Upper lobe of left lung (tissue), 6 donors: ENCODE measurements around the gene KIAA1958. TPM values are rescaled to one million over a fixed set of nuclear protein-coding genes. Genes with fewer than 3 reads are reported as not detected.

ENCODE experiments used
- ATAC-seq, 2 donors: fragments of 200-7000 bp; cut with Tn5 transposase; one replicate each; pipeline ENCODE4 v1.9.1; 2022; ENCODE audit warnings: mild to moderate bottlenecking in 2 of 2, moderate library complexity in 2 of 2; ENCODE audit not compliant: low FRiP score in 2 of 2
- DNase-seq, 2 donors: peaks; one replicate each; pipeline ENCODE4 v3.0.0-alpha.2; 2019 to 2020
- H3K27ac ChIP-seq, 4 donors: fragments of 200-600 bp; sonication (generic); one replicate each; pipeline ENCODE4 v1.5.1; 2016 to 2019
- H3K27me3 ChIP-seq, 4 donors: fragments of 200-600 bp; sonication (generic); one replicate each; pipeline ENCODE4 v1.5.1; 2017 to 2019
- H3K36me3 ChIP-seq, 4 donors: fragments of 200-600 bp; sonication (generic); one replicate each; pipeline ENCODE4 v1.5.1; 2016 to 2019
- H3K4me1 ChIP-seq, 4 donors: fragments of 200-600 bp; sonication (generic); one replicate each; pipeline ENCODE4 v1.5.1; 2018 to 2019
- H3K4me3 ChIP-seq, 4 donors: fragments of 200-600 bp; sonication (generic); one replicate each; pipeline ENCODE4 v1.5.1; 2017 to 2019; ENCODE audit warnings: mild to moderate bottlenecking in 2 of 4, moderate library complexity in 1 of 4
- H3K9me3 ChIP-seq, 4 donors: fragments of 200-600 bp; sonication (generic); one replicate each; pipeline ENCODE4 v1.5.1; 2018 to 2019
- EP300 ChIP-seq, 4 donors: sonication (generic); formaldehyde crosslinking; IDR thresholded peaks; one replicate each; pipeline ENCODE4 v1.5.1; 2017; ENCODE audit warnings: antibody characterized with exemption in 4 of 4, control low read depth in 2 of 4
- POLR2A ChIP-seq, 4 donors: fragments of 450-650 bp; IDR thresholded peaks; one replicate each; pipeline ENCODE4 v1.5.1; 2016 to 2017; ENCODE audit warnings: antibody characterized with exemption in 4 of 4, mild to moderate bottlenecking in 2 of 4
- POLR2AphosphoS5 ChIP-seq, 2 donors: sonication (generic); formaldehyde crosslinking; IDR thresholded peaks; one replicate each; pipeline ENCODE4 v1.5.1; 2017; ENCODE audit warnings: antibody characterized with exemption in 2 of 2
- WGBS, 2 donors: methylation state at CpG; one replicate each; pipeline ENCODE4 v1.1.5; 2017 to 2018; 5-methylcytosine and 5-hydroxymethylcytosine counted together
- total RNA-seq, 6 donors: library from RNA; depleted of rRNA in 4 of 6; stranded (reverse); fragments of >200 nt in 4 of 6; gene quantifications; one replicate each; pipeline versions ENCODE4 v1.1.0 to v1.2.1, GENCODE V29; 2016 to 2021
- TF ChIP-seq, protein P1 (sequence below), 6 experiments: fragments of 450-650 bp in 4 of 6; fragments of 200-600 bp in 2 of 6; sonication (generic) in 2 of 6; IDR thresholded peaks; one replicate each; pipeline ENCODE4 v1.5.1; 2016 to 2019; ENCODE audit warnings: antibody characterized with exemption in 6 of 6
- donor health status: DM: no; HTN: no; CAD: no; lungs with moderate emphysema.
- donor health status: DM: no; HTN: yes; CAD: no; lungs with severe emphysema.

Gene KIAA1958
- total RNA-seq, 6 donors from 2014 or later: 9.2 to 21.1 (median 14.2) TPM

DNA sequence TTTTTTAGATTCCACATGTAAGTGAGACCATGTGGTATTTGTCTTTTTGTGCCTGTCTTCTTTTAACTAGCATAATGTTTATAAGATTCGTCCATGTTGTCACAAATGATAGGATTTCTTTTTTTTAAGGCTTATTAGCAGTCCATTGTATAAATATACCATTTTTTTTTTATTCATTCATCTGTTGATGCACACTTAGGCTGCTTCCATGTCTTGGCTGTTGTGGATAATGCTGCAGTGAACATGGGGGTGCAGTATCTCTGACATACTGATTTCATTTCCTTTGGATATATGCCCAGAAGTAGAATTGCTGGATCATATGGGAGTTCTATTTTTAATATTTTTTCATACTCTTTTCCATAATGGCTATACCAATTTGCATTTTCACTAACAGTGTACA lies 48.7 kb downstream of the KIAA1958 start:
- no peak for DNase-seq

DNA sequence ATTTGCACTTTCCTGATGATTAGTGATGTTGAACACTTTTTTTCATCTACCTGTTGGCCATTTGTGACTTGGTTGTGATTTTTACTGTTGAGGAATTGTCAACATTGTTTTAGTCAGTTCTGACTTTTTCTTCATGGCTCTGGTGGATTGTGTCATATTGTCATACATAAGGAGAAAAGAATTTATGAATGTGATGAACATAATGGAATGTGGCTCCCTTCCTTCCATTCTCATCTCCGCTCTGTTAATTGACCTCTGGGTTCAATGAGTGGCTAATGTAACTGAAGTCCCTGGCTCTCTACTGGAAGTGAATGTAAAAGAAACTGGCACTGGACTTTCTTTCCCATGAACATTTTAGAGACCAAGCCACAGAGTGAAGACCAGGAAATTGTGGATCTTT lies 49.2 kb downstream of the KIAA1958 start:
- H3K27ac ChIP-seq: no peak overlapping the region
- no peaks in the 10 kb centered on the region for H3K9me3 ChIP-seq
- ATAC-seq (no peak), DNase-seq (no peak)
- H3K27me3 ChIP-seq: no peaks in the 10 kb centered on the region
- H3K4me3 ChIP-seq: no peak overlapping the region
- WGBS, 2 donors: 59 to 72% methylated on average over 1 of the region's 1 CpG
- H3K4me1 ChIP-seq: peaks cover 0 to 8% (median 0%) of the 10 kb centered on the region in 4 donors
- no peak for TF ChIP-seq EP300 (IDR thresholded peaks at IDR 0.05)
- TF ChIP-seq POLR2AphosphoS5 (IDR thresholded peaks at IDR 0.05): no peak
- TF ChIP-seq, protein P1, sequence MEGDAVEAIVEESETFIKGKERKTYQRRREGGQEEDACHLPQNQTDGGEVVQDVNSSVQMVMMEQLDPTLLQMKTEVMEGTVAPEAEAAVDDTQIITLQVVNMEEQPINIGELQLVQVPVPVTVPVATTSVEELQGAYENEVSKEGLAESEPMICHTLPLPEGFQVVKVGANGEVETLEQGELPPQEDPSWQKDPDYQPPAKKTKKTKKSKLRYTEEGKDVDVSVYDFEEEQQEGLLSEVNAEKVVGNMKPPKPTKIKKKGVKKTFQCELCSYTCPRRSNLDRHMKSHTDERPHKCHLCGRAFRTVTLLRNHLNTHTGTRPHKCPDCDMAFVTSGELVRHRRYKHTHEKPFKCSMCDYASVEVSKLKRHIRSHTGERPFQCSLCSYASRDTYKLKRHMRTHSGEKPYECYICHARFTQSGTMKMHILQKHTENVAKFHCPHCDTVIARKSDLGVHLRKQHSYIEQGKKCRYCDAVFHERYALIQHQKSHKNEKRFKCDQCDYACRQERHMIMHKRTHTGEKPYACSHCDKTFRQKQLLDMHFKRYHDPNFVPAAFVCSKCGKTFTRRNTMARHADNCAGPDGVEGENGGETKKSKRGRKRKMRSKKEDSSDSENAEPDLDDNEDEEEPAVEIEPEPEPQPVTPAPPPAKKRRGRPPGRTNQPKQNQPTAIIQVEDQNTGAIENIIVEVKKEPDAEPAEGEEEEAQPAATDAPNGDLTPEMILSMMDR (IDR thresholded peaks at IDR 0.05): no peak
- no peak for TF ChIP-seq POLR2A (IDR thresholded peaks at IDR 0.05)
- H3K36me3 ChIP-seq: no peaks in the 10 kb centered on the region

More for the DNA sequence above, 48.7 kb downstream of the KIAA1958 start:
- Histone ChIP-seq H3K36me3 (no peaks in the 10 kb centered on the region), H3K4me3 (no peak overlapping the region), H3K9me3 (no peaks in the 10 kb centered on the region), H3K27me3 (no peaks in the 10 kb centered on the region), H3K4me1 (peaks cover 0 to 8% (median 0%) of the 10 kb centered on the region in 4 donors), H3K27ac (no peak overlapping the region)
- ATAC-seq: no peak
- 0% methylated on average over 1 of the region's 1 CpG for WGBS, 2 donors
- TF ChIP-seq, protein P1 (IDR thresholded peaks at IDR 0.05): no peak
- TF ChIP-seq POLR2A (IDR thresholded peaks at IDR 0.05): no peak
- TF ChIP-seq POLR2AphosphoS5 (IDR thresholded peaks at IDR 0.05): no peak
- no peak for TF ChIP-seq EP300 (IDR thresholded peaks at IDR 0.05)

DNA sequence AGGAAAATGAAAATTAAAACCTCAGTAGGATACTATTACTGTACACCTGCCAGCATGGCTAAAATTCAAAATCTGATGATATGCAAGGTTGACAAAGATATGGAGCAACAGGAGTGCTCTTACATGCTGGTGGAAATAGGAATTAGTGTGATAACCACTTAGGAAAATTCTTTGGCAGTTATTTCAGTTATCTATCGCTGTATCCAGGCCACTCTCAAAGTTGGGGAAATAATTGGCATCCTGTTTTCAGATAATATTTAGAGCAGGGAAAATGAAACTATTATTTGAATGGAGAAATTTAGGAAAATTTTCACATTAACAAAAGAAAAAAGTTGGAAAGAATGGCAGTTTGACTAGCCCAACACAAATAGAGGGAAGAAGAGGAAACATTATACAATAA lies 50.9 kb downstream of the KIAA1958 start:
- DNase-seq: no peak
- Histone ChIP-seq H3K4me1 (peaks cover 0 to 3% (median under 1%) of the 10 kb centered on the region in 4 donors), H3K4me3 (no peak overlapping the region), H3K36me3 (no peaks in the 10 kb centered on the region), H3K27ac (no peak overlapping the region), H3K9me3 (no peaks in the 10 kb centered on the region), H3K27me3 (no peaks in the 10 kb centered on the region)
- TF ChIP-seq POLR2AphosphoS5 (IDR thresholded peaks at IDR 0.05) (no peak), POLR2A (IDR thresholded peaks at IDR 0.05) (no peak)
- TF ChIP-seq, protein P1 (IDR thresholded peaks at IDR 0.05): no peak
- WGBS, 2 donors: 61 to 78% methylated on average over 1 of the region's 1 CpG
- no peak for ATAC-seq

DNA sequence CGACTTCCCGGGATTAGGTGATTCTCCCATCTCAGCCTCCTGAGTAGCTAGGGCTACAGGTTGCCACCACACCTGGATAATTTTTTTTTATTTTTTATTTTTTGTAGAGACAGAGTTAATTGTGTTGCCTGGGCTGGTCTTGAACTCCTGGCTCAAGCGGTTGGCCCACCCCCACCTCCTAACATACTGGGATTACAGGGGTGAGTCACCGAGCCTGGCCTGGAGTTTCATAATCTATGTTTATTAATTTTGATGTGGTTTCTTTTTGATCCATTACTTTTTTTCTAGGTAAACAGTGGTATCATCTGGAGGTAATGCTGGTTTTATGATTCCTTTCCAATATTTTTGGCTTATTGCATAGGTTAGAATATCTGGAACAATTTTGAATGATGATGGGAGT lies 54.2 kb downstream of the KIAA1958 start:
- ATAC-seq (no peak), DNase-seq (no peak)
- Histone ChIP-seq H3K27me3 (no peaks in the 10 kb centered on the region), H3K36me3 (no peaks in the 10 kb centered on the region), H3K4me3 (no peak overlapping the region), H3K27ac (no peak overlapping the region), H3K9me3 (no peaks in the 10 kb centered on the region), H3K4me1 (peaks cover 0 to 3% (median 0%) of the 10 kb centered on the region in 4 donors)
- 90 to 93% methylated on average over 4 of the region's 4 CpGs for WGBS, 2 donors
- TF ChIP-seq, protein P1 (IDR thresholded peaks at IDR 0.05): no peak
- no peak for TF ChIP-seq POLR2AphosphoS5 (IDR thresholded peaks at IDR 0.05)
- TF ChIP-seq POLR2A (IDR thresholded peaks at IDR 0.05): no peak
- no peak for TF ChIP-seq EP300 (IDR thresholded peaks at IDR 0.05)

DNA sequence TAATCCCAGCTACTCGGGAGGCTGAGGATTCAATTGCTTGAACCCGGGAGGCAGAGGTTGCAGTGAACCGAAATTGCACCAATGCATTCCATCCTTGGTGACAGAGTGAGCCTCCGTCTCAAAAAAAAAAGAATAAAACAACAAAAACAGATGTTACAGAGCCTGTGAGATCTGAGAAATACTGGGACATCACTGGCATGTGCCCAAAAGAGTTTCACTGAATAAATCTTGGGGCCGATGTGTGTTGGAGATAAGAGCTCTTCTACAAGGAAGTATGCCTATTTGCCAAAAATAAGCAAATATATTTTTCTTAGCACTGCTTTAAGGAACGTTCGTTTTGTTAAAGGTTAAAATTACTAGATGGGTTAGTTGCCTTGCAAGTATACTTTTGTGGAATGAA lies 55.1 kb downstream of the KIAA1958 start:
- H3K9me3 ChIP-seq: no peaks in the 10 kb centered on the region
- H3K27me3 ChIP-seq: no peaks in the 10 kb centered on the region
- H3K27ac ChIP-seq: no peak overlapping the region
- WGBS, 2 donors: 46 to 49% methylated on average over 7 of the region's 7 CpGs
- TF ChIP-seq, protein P1 (IDR thresholded peaks at IDR 0.05): no peak
- no peak overlapping the region for H3K4me3 ChIP-seq
- peaks cover 0 to 6% (median 2%) of the 10 kb centered on the region in 4 donors for H3K4me1 ChIP-seq
- ATAC-seq (no peak), DNase-seq (no peak)
- no peaks in the 10 kb centered on the region for H3K36me3 ChIP-seq
